NCI-H2196 (cell line): ENCODE results near the gene ZNHIT3.
"Not testable (repeated sequence)": the region's sequence is repeated elsewhere in the genome, so short reads cannot be mapped to it uniquely, and the experiment has no call there.

Experiments
- DNase-seq: peaks from one replicate; lab custom pipeline; 2025; ENCODE audit not compliant: unreplicated experiment; lab: John Stamatoyannopoulos, UW

ZNHIT3 gene

GRCh38 chr17:36482611-36483504, 3.6 kb upstream of the ZNHIT3 start:
- peak; percentile 80 for DNase-seq

GRCh38 chr17:36484021-36484420, 2.5 kb upstream of the ZNHIT3 start:
- DNase-seq: not testable (repeated sequence)

GRCh38 chr17:36485027-36485426, 1.5 kb upstream of the ZNHIT3 start:
- DNase-seq: no peak

- no peak for DNase-seq
These were observed 677 bp upstream of the ZNHIT3 start for GRCh38 chr17:36485805-36486203.

GRCh38 chr17:36493956-36494355, 7.5 kb downstream of the ZNHIT3 start:
- DNase-seq: no peak

- no peak for DNase-seq
These were observed 8.2 kb downstream of the ZNHIT3 start for GRCh38 chr17:36494674-36495073.

DNA sequence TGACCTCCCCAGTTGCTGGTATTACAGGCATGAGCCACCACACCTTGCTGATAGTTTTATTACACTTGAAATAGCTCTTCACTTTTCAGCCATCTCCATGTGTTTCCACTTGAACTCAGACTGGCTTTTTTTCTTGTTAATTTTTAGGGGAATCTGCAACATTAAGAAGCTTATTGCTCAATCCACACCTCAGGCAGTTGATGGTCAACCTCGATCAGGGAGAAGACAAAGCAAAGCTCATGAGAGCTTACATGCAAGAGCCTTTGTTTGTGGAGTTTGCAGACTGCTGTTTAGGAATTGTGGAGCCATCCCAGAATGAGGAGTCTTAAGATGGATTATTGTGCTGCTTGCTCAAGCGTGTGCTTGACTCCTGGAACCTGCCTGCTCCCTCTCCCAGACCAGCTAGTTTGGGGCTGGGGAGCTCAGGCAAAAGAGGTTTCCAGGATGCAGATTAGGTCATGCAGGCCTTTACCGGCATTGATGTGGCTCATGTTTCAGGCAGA, 8.6 kb downstream of the ZNHIT3 start:
- no peak for DNase-seq

DNA sequence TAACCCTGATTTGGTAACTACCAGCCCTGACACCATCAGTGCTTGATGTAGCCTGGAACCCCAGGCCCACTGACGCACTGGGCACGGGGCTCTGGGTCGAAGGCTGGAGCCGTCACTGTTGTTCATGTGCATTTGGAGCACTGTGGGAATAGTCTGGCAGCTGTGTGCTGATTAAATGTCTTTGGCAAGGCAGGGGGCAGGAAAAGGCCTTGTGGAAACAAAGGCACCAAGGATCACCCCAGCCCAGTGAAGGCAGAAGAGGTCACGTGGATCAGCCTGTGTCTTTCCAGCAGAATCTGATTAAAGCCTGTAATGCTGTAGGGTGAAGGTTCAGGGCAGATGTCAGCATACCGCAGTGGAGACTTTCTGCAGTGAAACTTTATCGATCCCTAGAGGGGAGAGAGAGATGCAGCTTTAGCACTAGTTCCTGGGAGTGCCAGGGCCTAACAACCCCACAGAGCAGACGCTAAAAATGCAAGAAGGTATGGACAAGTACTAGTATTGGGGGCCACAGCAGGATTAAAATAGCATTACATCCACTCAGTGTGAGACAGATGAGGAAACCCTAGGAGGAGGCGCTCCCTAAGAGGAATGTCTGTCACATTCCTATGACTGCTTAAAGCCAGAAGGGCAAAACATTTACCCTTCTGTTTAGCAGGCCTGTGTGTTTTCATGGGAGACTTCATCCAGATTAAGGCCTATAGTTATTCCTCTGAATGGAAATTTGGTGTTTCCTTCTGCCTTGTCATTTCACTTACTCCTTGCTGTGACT, 9.7 kb downstream of the ZNHIT3 start:
- DNase-seq: no peak

DNA sequence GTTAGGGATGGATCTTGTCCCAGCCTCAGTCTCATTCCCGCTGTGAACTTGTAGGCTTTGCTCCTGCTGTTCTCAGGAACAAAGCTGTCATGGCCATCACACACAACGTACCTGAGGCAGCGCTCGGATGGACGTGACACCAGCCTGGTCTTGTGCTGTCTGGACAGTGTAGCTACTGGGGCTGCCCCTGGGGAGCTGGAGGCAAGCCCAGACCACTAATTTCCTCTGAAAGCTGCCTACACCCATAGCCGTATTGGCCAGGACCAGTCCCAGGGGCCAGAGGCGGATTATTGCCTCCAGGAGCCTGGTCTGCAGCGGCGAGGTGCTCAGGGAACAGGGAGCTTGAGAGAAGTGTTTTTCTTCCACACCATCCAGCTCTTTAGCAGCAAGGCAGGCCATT, 11.7 kb downstream of the ZNHIT3 start:
- no peak for DNase-seq

DNA sequence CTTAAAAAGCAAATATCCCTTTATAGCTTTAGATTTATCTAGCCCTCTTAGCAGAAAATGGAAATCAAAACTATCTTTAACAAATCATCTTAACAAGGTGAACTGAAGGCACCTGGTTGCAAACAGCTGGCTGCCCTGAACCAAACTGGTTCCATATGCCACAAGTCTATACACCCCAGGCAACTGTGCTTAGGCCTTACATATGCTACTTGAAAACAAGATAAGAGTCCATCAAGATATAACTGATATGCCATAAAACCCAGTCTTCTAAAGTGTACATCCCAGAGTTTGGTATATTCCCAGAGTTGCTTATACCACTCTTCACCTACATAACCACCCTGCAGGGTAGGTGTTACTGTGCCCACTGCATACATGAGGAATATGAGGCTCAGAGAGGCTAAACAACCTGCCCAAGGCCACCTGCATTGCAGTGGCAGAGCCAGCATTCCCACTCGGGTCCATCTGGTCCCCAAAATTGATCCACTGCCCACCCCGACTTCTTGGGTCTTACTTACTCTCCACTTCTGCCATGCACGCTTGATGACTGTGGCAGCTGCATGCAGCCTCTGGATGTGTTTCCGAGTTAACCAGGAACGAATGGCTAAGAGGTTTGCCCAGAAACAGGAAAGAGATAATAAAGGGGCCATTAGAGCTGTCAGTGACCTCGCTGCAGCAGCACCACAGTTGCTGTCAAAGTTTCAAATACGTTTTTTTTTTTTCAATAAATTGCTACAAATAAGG, 12.2 kb downstream of the ZNHIT3 start:
- DNase-seq: no peak

- no peak for DNase-seq
These were observed 14.3 kb downstream of the ZNHIT3 start for GRCh38 chr17:36500745-36501225.

GRCh38 chr17:36501351-36501750, 14.9 kb downstream of the ZNHIT3 start:
- no peak for DNase-seq

GRCh38 chr17:36501963-36502362, 15.5 kb downstream of the ZNHIT3 start:
- DNase-seq: no peak

GRCh38 chr17:36503456-36504155, 17.1 kb downstream of the ZNHIT3 start:
- DNase-seq: no peak

- DNase-seq: no peak
These were observed 17.7 kb downstream of the ZNHIT3 start for GRCh38 chr17:36504156-36504545.

DNA sequence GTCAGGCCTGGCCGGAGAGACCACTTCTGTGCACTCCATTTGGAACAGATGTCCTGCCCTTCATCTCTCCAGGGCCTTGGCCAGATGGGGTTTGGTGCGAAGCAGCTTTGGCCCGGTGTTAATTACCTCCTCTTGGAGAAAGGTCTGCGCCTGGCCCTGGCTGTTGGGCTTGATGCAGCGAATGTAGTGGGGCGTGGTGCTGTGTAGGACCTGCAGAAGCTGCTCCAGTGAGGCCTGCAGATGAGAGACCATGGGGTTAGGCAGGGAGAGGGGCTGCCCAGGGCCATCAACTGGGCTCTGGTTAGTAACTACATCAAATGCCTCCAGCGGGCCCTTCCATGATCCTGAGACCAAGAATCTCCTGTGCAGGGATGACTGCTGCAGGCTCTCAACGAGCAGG, 18.7 kb downstream of the ZNHIT3 start:
- DNase-seq: no peak

DNA sequence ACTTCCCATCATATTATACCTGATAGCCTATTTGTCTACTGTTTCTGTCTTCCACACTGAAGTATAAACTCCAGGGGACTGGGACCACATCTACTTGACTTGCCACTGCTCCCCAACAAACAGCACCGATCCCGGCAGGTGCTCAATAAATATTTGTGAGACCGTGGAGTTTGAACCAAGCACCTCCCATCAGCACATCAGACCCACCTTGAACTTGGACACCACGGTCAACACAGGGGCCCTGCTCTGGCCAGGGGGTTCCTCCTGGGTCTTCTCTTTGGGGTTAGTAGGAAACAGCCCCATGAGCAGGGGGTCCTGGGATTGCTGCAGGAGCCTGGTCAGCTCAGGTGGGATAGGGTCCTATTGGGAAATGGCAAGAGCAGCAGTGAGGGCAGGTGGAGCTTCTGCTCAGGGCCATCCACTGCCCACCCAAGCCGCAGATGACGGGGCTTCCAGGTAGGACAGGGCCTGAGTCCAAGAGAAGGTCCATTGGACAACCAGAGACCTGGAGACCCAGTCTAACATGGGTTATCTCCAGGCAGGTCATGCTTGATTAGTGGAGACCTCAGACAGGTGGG, 19.9 kb downstream of the ZNHIT3 start:
- no peak for DNase-seq

GRCh38 chr17:36506831-36507230, 20.4 kb downstream of the ZNHIT3 start:
- DNase-seq: no peak

DNA sequence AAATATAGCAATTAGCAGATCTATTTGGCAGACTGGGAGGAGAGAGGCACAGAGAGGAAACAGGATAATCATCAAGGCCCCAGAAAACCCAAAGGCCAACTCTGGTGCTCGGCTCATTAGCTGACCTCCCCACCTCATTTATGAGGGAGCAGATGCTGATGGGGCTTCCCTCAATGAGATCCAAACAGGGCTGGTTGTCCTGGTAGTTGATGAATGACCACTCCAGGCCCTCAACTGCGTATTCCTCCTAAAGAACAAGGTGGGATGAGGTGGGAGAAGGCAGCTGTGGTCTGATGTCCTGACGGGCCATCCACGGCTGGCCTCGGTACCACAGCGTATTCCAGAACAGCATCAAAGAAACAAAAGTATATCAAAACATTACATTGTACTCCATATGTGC, 20.8 kb downstream of the ZNHIT3 start:
- DNase-seq: no peak

GRCh38 chr17:36508439-36508838, 22.0 kb downstream of the ZNHIT3 start:
- not testable (repeated sequence) for DNase-seq
